HUES64 (cell line): ENCODE data around the gene BTAF1. TPM values are rescaled to one million over a fixed set of nuclear protein-coding genes. Genes with fewer than 3 reads are reported as not detected.

ENCODE experiments used
- H3K27ac ChIP-seq: 2 replicates; pipeline ENCODE4 v1.7.0; 2013; ENCODE audit warnings: low read depth, low read length, inconsistent platforms
- H3K27me3 ChIP-seq: 2 replicates; pipeline ENCODE4 v1.6.1; 2013; ENCODE audit warnings: mild to moderate bottlenecking, low read length; ENCODE audit not compliant: insufficient read depth
- H3K36me3 ChIP-seq: 2 replicates; pipeline ENCODE4 v1.6.1; 2013; ENCODE audit warnings: mild to moderate bottlenecking, low read length; ENCODE audit not compliant: insufficient read depth
- H3K4me1 ChIP-seq: 2 replicates; pipeline ENCODE4 v1.6.1; 2013; ENCODE audit warnings: mild to moderate bottlenecking, low read length, moderate library complexity; ENCODE audit not compliant: insufficient read depth
- H3K4me3 ChIP-seq: 2 replicates; pipeline ENCODE4 v1.5.1; 2013; ENCODE audit warnings: mild to moderate bottlenecking, low read length, moderate library complexity
- H3K9ac ChIP-seq: 2 replicates; pipeline ENCODE4 v1.6.1; 2013; ENCODE audit warnings: mild to moderate bottlenecking, low read depth, low read length
- H3K9me3 ChIP-seq: 2 replicates; pipeline ENCODE4 v1.6.1; 2013; ENCODE audit warnings: low read depth, low read length; ENCODE audit not compliant: insufficient read depth
- WGBS: fragments of 150-250, 120-280 bp; methylation state at CpG from one replicate; pipeline ENCODE4 v1.1.7; 2013; ENCODE audit warnings: missing lambda C conversion rate; 5-methylcytosine and 5-hydroxymethylcytosine counted together
- polyA plus RNA-seq, 2 experiments: library from polyadenylated mRNA; stranded (reverse); fragments of 50-300 nt; gene quantifications; one replicate each; pipeline ENCODE4 v1.2.3, GENCODE V29; 2013

The BTAF1 gene
- polyA plus RNA-seq (2013, experiment 1 of 2), result 19.9 TPM
- 23.2 TPM for polyA plus RNA-seq (2013, experiment 2 of 2)

- H3K4me3 ChIP-seq, result peak within 1 kb of the TSS; percentile 95
- peak within 1 kb of the TSS; percentile 94 for H3K9ac ChIP-seq
- H3K27me3 ChIP-seq, result peaks cover 3% of the 10 kb centered on the region; the same call in 1 of the 2 replicates
- peak within 1 kb of the TSS; percentile 94 for H3K27ac ChIP-seq
- peaks cover 11% of the 10 kb centered on the region for H3K4me1 ChIP-seq
- WGBS, result under 1% methylated on average over 65 of the region's 65 CpGs
- no peaks in the 10 kb centered on the region for H3K9me3 ChIP-seq
- H3K36me3 ChIP-seq, result peaks cover 9% of the 10 kb centered on the region
These were observed at the start of gene BTAF1 for GRCh38 chr10:91923371-91924211. BTAF1 (plus strand) TSS chr10:91923770; CDS start chr10:91924077, 307 bp downstream.

- H3K27ac ChIP-seq, result no peak overlapping the region
- H3K4me3 ChIP-seq, result no peak overlapping the region
- H3K9ac ChIP-seq, result no peak overlapping the region
- H3K36me3 ChIP-seq, result no peaks in the 10 kb centered on the region
- no peaks in the 10 kb centered on the region for H3K9me3 ChIP-seq
- peaks cover 12% of the 10 kb centered on the region for H3K4me1 ChIP-seq
- WGBS, result 95% methylated on average over 2 of the region's 2 CpGs
- H3K27me3 ChIP-seq, result no peaks in the 10 kb centered on the region
These were observed 48.4 kb upstream of the BTAF1 start for GRCh38 chr10:91875156-91875555.

GRCh38 chr10:91875779-91876178 is 47.8 kb upstream of the BTAF1 start:
- 100% methylated on average over 1 of the region's 1 CpG for WGBS
- no peaks in the 10 kb centered on the region for H3K9me3 ChIP-seq
- no peaks in the 10 kb centered on the region for H3K27me3 ChIP-seq
- H3K27ac ChIP-seq, result no peak overlapping the region
- H3K4me3 ChIP-seq, result no peak overlapping the region
- peaks cover 18% of the 10 kb centered on the region for H3K4me1 ChIP-seq
- no peaks in the 10 kb centered on the region for H3K36me3 ChIP-seq
- no peak overlapping the region for H3K9ac ChIP-seq

GRCh38 chr10:91879515-91880170 is 43.9 kb upstream of the BTAF1 start:
- no peak overlapping the region for H3K4me3 ChIP-seq
- WGBS, result 36% methylated on average over 7 of the region's 7 CpGs
- peaks cover 35% of the 10 kb centered on the region for H3K4me1 ChIP-seq
- no peaks in the 10 kb centered on the region for H3K36me3 ChIP-seq
- peak overlapping the region; percentile 16; the same call in 1 of the 2 replicates for H3K27ac ChIP-seq
- H3K27me3 ChIP-seq, result no peaks in the 10 kb centered on the region
- no peaks in the 10 kb centered on the region for H3K9me3 ChIP-seq
- no peak overlapping the region for H3K9ac ChIP-seq

GRCh38 chr10:91880310-91880709 is 43.3 kb upstream of the BTAF1 start:
- Histone ChIP-seq H3K27ac (peak overlapping the region; percentile 16; the same call in 1 of the 2 replicates), H3K9me3 (no peaks in the 10 kb centered on the region), H3K27me3 (no peaks in the 10 kb centered on the region), H3K36me3 (no peaks in the 10 kb centered on the region), H3K9ac (no peak overlapping the region), H3K4me3 (no peak overlapping the region), H3K4me1 (peaks cover 41% of the 10 kb centered on the region)
- 53% methylated on average over 3 of the region's 3 CpGs for WGBS

- WGBS, result 26% methylated on average over 20 of the region's 20 CpGs
- Histone ChIP-seq H3K36me3 (no peaks in the 10 kb centered on the region), H3K27me3 (no peaks in the 10 kb centered on the region), H3K9ac (peak overlapping the region; percentile 28; the same call in 1 of the 2 replicates), H3K4me1 (peaks cover 63% of the 10 kb centered on the region), H3K27ac (peak overlapping the region; percentile 80), H3K9me3 (no peaks in the 10 kb centered on the region), H3K4me3 (peak overlapping the region; percentile 1; the same call in 1 of the 2 replicates)
These were observed 39.8 kb upstream of the BTAF1 start for GRCh38 chr10:91883549-91884444.

- Histone ChIP-seq H3K4me1 (peaks cover 60% of the 10 kb centered on the region), H3K4me3 (no peak overlapping the region), H3K9me3 (no peaks in the 10 kb centered on the region), H3K27me3 (no peaks in the 10 kb centered on the region), H3K27ac (peak overlapping the region; percentile 80), H3K9ac (peak overlapping the region; percentile 12; the same call in 1 of the 2 replicates), H3K36me3 (no peaks in the 10 kb centered on the region)
- WGBS, result 89% methylated on average over 1 of the region's 1 CpG
These were observed 39.0 kb upstream of the BTAF1 start for GRCh38 chr10:91884536-91884935.

GRCh38 chr10:91885362-91886079 is 38.0 kb upstream of the BTAF1 start:
- Histone ChIP-seq H3K4me3 (no peak overlapping the region), H3K4me1 (peaks cover 59% of the 10 kb centered on the region), H3K9me3 (no peaks in the 10 kb centered on the region), H3K36me3 (no peaks in the 10 kb centered on the region), H3K27me3 (no peaks in the 10 kb centered on the region), H3K9ac (no peak overlapping the region), H3K27ac (peak overlapping the region; percentile 80; the same call in 1 of the 2 replicates)
- 95% methylated on average over 8 of the region's 9 CpGs for WGBS

GRCh38 chr10:91886954-91887271 is 36.7 kb upstream of the BTAF1 start:
- under 1% methylated on average over 5 of the region's 6 CpGs for WGBS
- Histone ChIP-seq H3K9me3 (no peaks in the 10 kb centered on the region), H3K36me3 (no peaks in the 10 kb centered on the region), H3K4me1 (peaks cover 60% of the 10 kb centered on the region), H3K27me3 (no peaks in the 10 kb centered on the region), H3K4me3 (peak overlapping the region; percentile 50; the same call in 1 of the 2 replicates), H3K27ac (peak overlapping the region; percentile 89), H3K9ac (peak overlapping the region; percentile 53)
